DOHH2 (cell line): ENCODE measurements around the gene SLC26A1.

Experiments
- H3F3A ChIP-seq: fragments of 200-600 bp; sonication (generic), shearing (Covaris generic); 2 replicates; pipeline ENCODE4 v1.6.0; 2016; ENCODE audit warnings: antibody characterized with exemption, mild to moderate bottlenecking; ENCODE audit not compliant: control insufficient read depth, insufficient read depth
- H3K27ac ChIP-seq: fragments of 200-600 bp; sonication (generic); 2 replicates; pipeline ENCODE4 v1.5.1; 2014; ENCODE audit warnings: low read depth, mild to moderate bottlenecking, low read length, moderate library complexity
- H3K27me3 ChIP-seq: fragments of 200-600 bp; sonication (generic); 2 replicates; pipeline ENCODE4 v1.6.1; 2014; ENCODE audit warnings: mild to moderate bottlenecking, low read length, mixed read lengths; ENCODE audit not compliant: control insufficient read depth
- H3K36me3 ChIP-seq: fragments of 200-600 bp; sonication (generic); 2 replicates; pipeline ENCODE4 v1.6.1; 2014; ENCODE audit warnings: mild to moderate bottlenecking, low read length, moderate library complexity, mixed read lengths; ENCODE audit not compliant: control insufficient read depth
- H3K4me1 ChIP-seq: fragments of 200-600 bp; sonication (generic); 2 replicates; pipeline ENCODE4 v1.6.1; 2014; ENCODE audit warnings: mild to moderate bottlenecking, low read length, mixed read lengths; ENCODE audit not compliant: control insufficient read depth
- H3K4me2 ChIP-seq: fragments of 200-600 bp; sonication (generic); 2 replicates; pipeline ENCODE4 v1.6.0; 2014; ENCODE audit warnings: mild to moderate bottlenecking, low read length, moderate library complexity
- H3K4me3 ChIP-seq: fragments of 200-600 bp; sonication (generic); 2 replicates; pipeline ENCODE4 v1.5.1; 2014; ENCODE audit warnings: mild to moderate bottlenecking, low read length, mixed read lengths
- H3K79me2 ChIP-seq: fragments of 200-600 bp; sonication (generic); 2 replicates; pipeline ENCODE4 v1.6.1; 2014; ENCODE audit warnings: mild to moderate bottlenecking, low read length, mixed read lengths; ENCODE audit not compliant: control insufficient read depth
- H3K9me2 ChIP-seq: fragments of 200-600 bp; sonication (generic); replicated peaks from 2 replicates; pipeline ENCODE4 v1.6.1; 2014; ENCODE audit warnings: mild to moderate bottlenecking, low read length, mixed read lengths; ENCODE audit not compliant: control insufficient read depth
- H3K9me3 ChIP-seq: fragments of 200-600 bp; sonication (generic); 2 replicates; pipeline ENCODE4 v1.6.1; 2014; ENCODE audit warnings: antibody characterized with exemption, low read length, mixed read lengths; ENCODE audit not compliant: control insufficient read depth, insufficient read depth
- H4K20me1 ChIP-seq: fragments of 200-600 bp; sonication (generic); 2 replicates; pipeline ENCODE4 v1.6.0; 2014; ENCODE audit warnings: low read depth, mild to moderate bottlenecking, antibody characterized with exemption, low read length, moderate library complexity; ENCODE audit not compliant: control insufficient read depth, insufficient read depth
- CTCF ChIP-seq: fragments of 200-600 bp; sonication (generic); IDR thresholded peaks from one replicate; pipeline ENCODE4 v1.5.1; 2014; ENCODE audit warnings: antibody characterized with exemption, mild to moderate bottlenecking, low read depth, low read length; ENCODE audit not compliant: poor library complexity, severe bottlenecking
- EZH2phosphoT487 ChIP-seq: fragments of 200-600 bp; sonication (generic); IDR thresholded peaks from 2 replicates; pipeline ENCODE4 v1.6.1; 2017; ENCODE audit warnings: borderline replicate concordance, mild to moderate bottlenecking, antibody characterized with exemption, low read length, moderate library complexity, mixed read lengths

The SLC26A1 gene

GRCh38 chr4:1038948-1039492, 45.8 kb upstream of the SLC26A1 start:
- no peaks in the 10 kb centered on the region for H3K9me2 ChIP-seq
- no peaks in the 10 kb centered on the region for H3F3A ChIP-seq
- TF ChIP-seq CTCF (no peak), EZH2phosphoT487 (no peak)
- H3K4me2 ChIP-seq, result no peak overlapping the region
- H3K4me1 ChIP-seq, result no peaks in the 10 kb centered on the region
- no peaks in the 10 kb centered on the region for H4K20me1 ChIP-seq
- H3K9me3 ChIP-seq, result peaks cover 3% of the 10 kb centered on the region; the same call in 1 of the 2 replicates
- H3K27me3 ChIP-seq, result no peaks in the 10 kb centered on the region
- no peak overlapping the region for H3K4me3 ChIP-seq
- H3K79me2 ChIP-seq, result no peaks in the 10 kb centered on the region
- no peaks in the 10 kb centered on the region for H3K36me3 ChIP-seq
- H3K27ac ChIP-seq, result no peak overlapping the region

GRCh38 chr4:1036976-1037810, 44.0 kb upstream of the SLC26A1 start:
- Histone ChIP-seq H3K79me2 (no peaks in the 10 kb centered on the region), H4K20me1 (no peaks in the 10 kb centered on the region), H3K36me3 (no peaks in the 10 kb centered on the region), H3K9me3 (no peaks in the 10 kb centered on the region), H3K27me3 (no peaks in the 10 kb centered on the region), H3F3A (no peaks in the 10 kb centered on the region), H3K4me2 (no peak overlapping the region), H3K4me1 (no peaks in the 10 kb centered on the region), H3K27ac (no peak overlapping the region), H3K4me3 (no peak overlapping the region), H3K9me2 (no peaks in the 10 kb centered on the region)
- no peak for TF ChIP-seq EZH2phosphoT487
- no peak for TF ChIP-seq CTCF

GRCh38 chr4:1036095-1036494, 42.9 kb upstream of the SLC26A1 start:
- no peaks in the 10 kb centered on the region for H3K27me3 ChIP-seq
- H4K20me1 ChIP-seq, result no peaks in the 10 kb centered on the region
- H3K4me1 ChIP-seq, result no peaks in the 10 kb centered on the region
- no peak for TF ChIP-seq CTCF
- H3K9me3 ChIP-seq, result no peaks in the 10 kb centered on the region
- H3K36me3 ChIP-seq, result no peaks in the 10 kb centered on the region
- no peak overlapping the region for H3K4me2 ChIP-seq
- no peak overlapping the region for H3K4me3 ChIP-seq
- no peaks in the 10 kb centered on the region for H3K79me2 ChIP-seq
- H3K27ac ChIP-seq, result no peak overlapping the region
- no peaks in the 10 kb centered on the region for H3K9me2 ChIP-seq
- H3F3A ChIP-seq, result no peaks in the 10 kb centered on the region
